Measurements from ENCODE around the gene PEMT. TPM values are rescaled to one million over a fixed set of nuclear protein-coding genes. Genes with fewer than 3 reads are reported as not detected.
A peak's percentile ranks its signal among the peaks of the same experiment; 100 is the strongest.
"Not testable (repeated sequence)": the region's sequence is repeated elsewhere in the genome, so short reads cannot be mapped to it uniquely, and the experiment has no call there.

PEMT gene
- total RNA-seq, 1 experiment from 2014 or later, result 61.4 TPM

GRCh38 chr17:17487998-17488397 is 103.5 kb downstream of the PEMT start:
- no peak for DNase-seq (ENCODE audit: low read depth)

- not testable (repeated sequence) for DNase-seq (ENCODE audit: low read depth)
Measured at GRCh38 chr17:17486416-17486815, 105.1 kb downstream of the PEMT start.

DNA sequence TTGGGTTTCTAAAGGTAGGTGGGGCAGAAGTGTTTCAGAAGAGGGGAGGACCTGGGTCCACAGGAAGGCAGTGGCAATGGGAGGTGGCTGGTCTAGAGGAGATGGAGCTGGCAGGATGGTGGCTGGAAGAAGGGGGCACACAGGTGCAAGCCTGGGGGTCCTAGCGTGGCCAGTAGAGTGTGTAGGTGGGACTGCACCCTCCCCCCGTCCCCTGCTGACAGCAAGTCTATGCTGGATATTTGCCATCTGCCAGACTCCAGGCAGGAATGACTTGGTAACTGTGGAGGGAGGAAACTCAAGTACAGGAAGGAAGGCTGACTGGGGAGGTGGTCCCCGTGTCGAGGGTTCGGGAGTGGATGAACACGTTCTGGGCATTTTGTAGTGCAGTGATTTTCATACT is 106.1 kb downstream of the PEMT start:
- DNase-seq (ENCODE audit: low read depth), result no peak

DNA sequence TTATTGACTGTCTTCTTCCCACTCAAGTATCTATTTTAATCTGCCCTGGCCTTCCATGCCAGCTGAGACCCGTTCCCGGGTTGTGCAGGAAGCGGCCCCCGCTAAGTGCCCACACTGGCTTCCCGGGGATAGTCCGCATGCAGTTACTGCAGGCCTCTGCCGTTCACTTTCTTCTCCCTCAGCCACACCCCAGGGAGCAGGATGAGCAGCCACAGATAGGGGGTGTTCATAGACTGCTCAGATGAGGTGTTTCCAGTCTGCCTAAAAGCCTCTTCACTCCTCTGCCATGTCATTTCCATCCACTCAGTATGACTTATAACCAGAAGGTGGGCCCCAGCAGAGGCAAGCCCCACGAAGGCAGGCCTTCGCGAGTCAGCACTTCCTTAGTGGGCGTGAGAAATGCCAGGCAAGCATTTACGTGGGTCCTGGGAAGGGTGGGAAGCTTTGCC is 107.0 kb downstream of the PEMT start:
- no peak for DNase-seq (ENCODE audit: low read depth)

- DNase-seq (ENCODE audit: low read depth), result no peak
Measured at GRCh38 chr17:17481860-17482259, 109.6 kb downstream of the PEMT start.

- no peak for DNase-seq (ENCODE audit: low read depth)
Measured at GRCh38 chr17:17480593-17481148, 110.8 kb downstream of the PEMT start.

GRCh38 chr17:17479209-17479608 is 112.3 kb downstream of the PEMT start:
- DNase-seq (ENCODE audit: low read depth), result no peak

- peak; percentile 97 for DNase-seq (ENCODE audit: low read depth)
Measured at GRCh38 chr17:17476865-17477467, 114.5 kb downstream of the PEMT start, which contains the start of gene MED9. Gene MED9 (plus strand): TSS chr17:17477000. CDS start chr17:17477042, 42 bp downstream.

- no peak for DNase-seq (ENCODE audit: low read depth)
Measured at GRCh38 chr17:17474341-17474740, 117.2 kb downstream of the PEMT start.

- DNase-seq (ENCODE audit: low read depth), result no peak
Measured at GRCh38 chr17:17472333-17472920, 119.1 kb downstream of the PEMT start.

DNA sequence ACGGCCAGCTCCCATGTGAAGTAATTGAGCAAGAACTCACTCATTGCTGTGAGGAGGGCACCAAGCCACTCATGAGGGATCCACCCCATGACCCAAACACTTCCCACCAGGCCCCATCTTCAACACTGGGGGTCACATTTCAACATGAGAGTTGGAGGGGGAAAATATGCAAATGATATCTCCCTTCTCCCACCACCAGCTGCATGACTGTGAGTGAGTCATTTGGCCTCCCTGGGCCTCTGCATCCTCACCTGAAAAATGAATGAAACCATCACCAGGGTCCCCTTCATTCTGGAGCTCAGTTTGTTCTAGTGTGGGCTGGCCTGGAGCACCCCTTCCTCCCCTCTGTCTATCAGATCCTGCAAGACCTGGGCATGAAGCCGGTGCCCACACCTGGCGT is 121.5 kb downstream of the PEMT start:
- no peak for DNase-seq (ENCODE audit: low read depth)

- no peak for DNase-seq (ENCODE audit: low read depth)
Measured at GRCh38 chr17:17469358-17469757, 122.2 kb downstream of the PEMT start.

DNA sequence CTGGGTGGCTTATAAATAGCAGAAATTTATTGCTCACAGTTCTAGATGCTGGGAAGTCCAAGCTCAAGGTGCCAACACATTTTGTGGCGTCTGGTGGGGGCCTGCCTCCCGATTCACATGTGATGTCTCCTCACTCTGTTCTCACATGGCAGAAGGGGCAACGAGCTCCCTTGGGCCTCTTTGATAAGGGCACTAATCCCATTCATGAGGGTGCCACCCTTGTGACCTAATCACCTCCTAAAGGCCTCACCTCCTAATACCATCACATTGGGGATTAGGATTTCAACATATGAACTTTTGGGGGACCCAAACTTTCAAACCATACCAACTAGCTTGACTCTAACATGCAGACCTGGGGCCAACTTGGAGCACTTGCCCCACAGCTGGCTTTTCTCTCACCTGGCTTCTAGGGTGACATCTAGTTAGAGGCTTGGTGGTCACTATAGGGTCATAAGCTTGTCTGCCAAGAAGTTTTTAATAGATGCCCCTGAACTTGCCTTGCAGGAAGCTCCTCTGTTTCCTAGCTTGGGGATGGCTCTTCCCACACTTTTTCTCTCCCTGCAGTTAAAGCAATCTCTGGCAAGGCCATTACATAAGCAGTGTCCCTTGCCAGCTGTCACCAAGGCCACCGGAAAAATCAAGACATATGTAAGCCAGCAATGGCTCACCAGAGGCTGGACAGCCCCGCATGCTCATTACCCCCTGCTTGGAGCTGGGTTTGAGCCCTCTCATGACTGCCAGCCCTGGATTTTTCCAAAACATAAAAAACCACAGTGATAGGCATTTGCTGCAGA is 123.1 kb downstream of the PEMT start:
- no peak for DNase-seq (ENCODE audit: low read depth)

DNA sequence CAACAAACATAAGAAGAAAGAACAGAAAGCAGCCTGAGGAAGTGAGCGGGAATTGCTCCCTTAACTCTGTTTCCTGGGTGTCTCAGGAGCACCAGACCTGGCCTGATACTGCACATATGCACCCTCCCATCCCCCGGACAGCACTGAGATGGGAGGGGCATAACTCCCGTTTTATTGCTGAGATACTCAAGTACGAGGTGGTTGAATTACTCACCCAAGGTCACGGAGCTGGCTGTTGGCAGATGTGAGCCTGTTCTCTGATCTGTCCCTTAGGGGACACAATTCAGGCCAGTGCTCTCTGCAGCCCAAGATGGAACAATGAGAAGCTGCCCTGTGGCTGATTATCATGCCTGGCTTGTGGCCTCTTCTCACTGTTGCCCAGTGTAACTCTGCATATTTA is 123.8 kb downstream of the PEMT start:
- peak; percentile 40 for DNase-seq (ENCODE audit: low read depth)

- DNase-seq (ENCODE audit: low read depth), result no peak
Measured at GRCh38 chr17:17467016-17467415, 124.5 kb downstream of the PEMT start.

GRCh38 chr17:17466511-17466910 is 125.0 kb downstream of the PEMT start:
- DNase-seq (ENCODE audit: low read depth), result no peak

DNA sequence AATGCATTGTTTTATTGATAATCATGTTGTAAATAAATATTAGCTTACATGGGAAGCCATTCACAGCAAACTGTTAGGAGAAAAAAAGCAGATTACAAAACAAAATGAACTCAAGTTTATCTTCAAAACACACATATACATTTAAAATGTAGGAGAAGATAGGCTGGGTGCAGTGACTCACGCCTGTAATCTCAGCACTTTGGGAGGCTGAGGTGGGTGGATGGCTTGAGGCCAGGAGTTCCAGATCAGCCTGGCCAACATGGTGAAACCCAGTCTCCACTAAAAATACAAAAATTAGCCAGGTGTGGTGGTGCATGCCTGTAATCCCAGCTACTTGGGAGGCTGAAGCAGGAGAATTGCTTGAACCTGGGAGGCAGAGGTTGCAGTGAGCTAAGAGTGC is 125.6 kb downstream of the PEMT start:
- DNase-seq (ENCODE audit: low read depth), result peak; percentile 47

GRCh38 chr17:17463821-17464220 is 127.7 kb downstream of the PEMT start:
- no peak for DNase-seq (ENCODE audit: low read depth)

DNA sequence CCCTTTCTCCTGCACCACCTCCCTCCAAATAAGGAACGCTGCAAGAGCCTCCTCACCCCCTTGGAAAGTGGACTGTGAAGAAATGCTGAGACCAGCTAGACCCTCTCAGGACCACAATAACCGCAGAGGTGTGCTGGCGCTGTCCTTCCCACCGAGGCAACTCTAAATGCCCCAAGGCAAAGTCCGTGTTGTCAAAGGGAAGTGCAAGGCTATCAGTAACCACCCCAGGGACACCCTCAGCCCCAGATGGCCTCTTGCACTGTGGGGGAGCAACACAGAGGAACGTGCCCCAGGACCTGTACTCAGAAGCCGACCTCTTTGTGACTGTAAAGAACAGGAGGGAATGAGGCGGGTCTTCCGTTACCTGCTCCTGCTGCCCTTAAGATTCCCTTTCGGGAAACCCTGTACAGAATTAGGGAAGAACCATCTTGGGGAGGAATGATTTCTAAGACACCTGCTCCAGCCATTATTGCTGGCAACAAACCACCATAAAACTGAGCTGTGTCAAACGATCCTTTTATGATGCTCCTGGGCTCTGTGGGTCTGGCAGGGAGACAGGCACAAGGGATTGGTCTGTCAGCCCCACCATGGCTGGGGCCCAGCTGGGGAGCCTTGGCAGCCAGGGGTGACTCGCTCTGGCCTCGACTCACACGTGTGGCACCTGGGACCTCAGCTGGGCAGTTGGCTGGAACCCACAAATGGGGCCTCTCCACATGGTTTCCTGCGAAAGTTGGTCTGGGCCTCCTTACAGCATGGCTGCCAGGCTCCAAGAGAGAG is 129.3 kb downstream of the PEMT start:
- no peak for DNase-seq (ENCODE audit: low read depth)

DNA sequence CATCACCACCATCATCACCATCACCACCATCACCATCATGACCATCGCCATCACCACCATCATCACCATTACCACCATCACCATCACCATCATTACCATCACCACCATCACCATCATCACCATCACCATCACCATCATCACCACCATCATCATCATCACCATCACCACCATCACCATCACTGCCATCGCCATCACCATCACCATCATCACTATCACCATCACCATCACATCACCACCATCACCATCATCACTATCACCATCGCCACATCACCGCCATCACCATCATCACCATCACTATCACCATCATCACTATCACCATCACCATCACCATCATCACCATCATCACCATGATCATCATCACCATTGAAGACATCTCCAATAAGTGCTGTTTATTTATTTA is 131.5 kb downstream of the PEMT start:
- no peak for DNase-seq (ENCODE audit: low read depth)

DNA sequence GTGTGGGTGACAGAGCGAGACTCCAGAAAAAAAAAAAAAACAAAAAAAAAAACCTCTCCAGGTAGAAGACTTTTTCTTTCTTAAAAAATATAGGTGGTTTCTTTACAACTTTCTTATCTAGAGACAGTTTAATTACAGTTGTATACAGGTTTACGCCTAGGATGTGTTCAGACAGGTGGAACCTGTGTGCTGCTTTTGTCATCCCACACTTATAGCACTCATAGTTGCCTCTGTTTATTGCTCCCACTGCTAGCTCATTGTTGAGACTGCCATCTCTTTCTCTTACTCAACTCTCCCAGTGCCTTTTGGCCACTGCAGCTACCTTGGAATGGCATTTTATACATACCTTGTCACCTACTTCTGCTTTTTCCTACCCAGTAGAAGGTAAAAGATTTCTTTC is 133.8 kb downstream of the PEMT start:
- DNase-seq (ENCODE audit: low read depth), result no peak

GRCh38 chr17:17456251-17456650 is 135.3 kb downstream of the PEMT start:
- no peak for DNase-seq (ENCODE audit: low read depth)

Data from Daoy (cell line).